Activated naive CD8-positive, alpha-beta T cell treated with anti-CD3 and anti-CD28 coated beads, Interleukin-2, amount 50 U/mL, for 16 hours (primary cell): Measurements from ENCODE around the gene PODXL.

ENCODE experiments used
- DNase-seq: peaks from one replicate; pipeline ENCODE4 v3.0.0-alpha.2; 2020; ENCODE audit warnings: low read depth, low spot score

The PODXL gene

GRCh38 chr7:131556053-131556908 lies at the start of gene PODXL:
PODXL (minus strand) TSS chr7:131556628; CDS start chr7:131556359, 269 bp downstream.
- peak; percentile 11 for DNase-seq

- no peak for DNase-seq
Measured at GRCh38 chr7:131605280-131605878, 49.0 kb upstream of the PODXL start.

- no peak for DNase-seq
Measured at GRCh38 chr7:131604841-131605279, 48.4 kb upstream of the PODXL start.

GRCh38 chr7:131603932-131604331 lies 47.5 kb upstream of the PODXL start:
- no peak for DNase-seq

GRCh38 chr7:131602994-131603372 lies 46.6 kb upstream of the PODXL start:
- DNase-seq, result no peak

GRCh38 chr7:131602304-131602993 lies 46.0 kb upstream of the PODXL start:
- no peak for DNase-seq

- no peak for DNase-seq
Measured at GRCh38 chr7:131600085-131600881, 43.9 kb upstream of the PODXL start.

- no peak for DNase-seq
Measured at GRCh38 chr7:131596785-131597184, 40.4 kb upstream of the PODXL start.

- DNase-seq, result no peak
Measured at GRCh38 chr7:131595699-131596098, 39.3 kb upstream of the PODXL start.

GRCh38 chr7:131591687-131592319 lies 35.4 kb upstream of the PODXL start:
- DNase-seq, result no peak

- no peak for DNase-seq
Measured at GRCh38 chr7:131587315-131587923, 31.0 kb upstream of the PODXL start.

- DNase-seq, result no peak
Measured at GRCh38 chr7:131586759-131587158, 30.3 kb upstream of the PODXL start.

GRCh38 chr7:131586259-131586658 lies 29.8 kb upstream of the PODXL start:
- no peak for DNase-seq

GRCh38 chr7:131583430-131583829 lies 27.0 kb upstream of the PODXL start:
- no peak for DNase-seq

GRCh38 chr7:131581241-131582051 lies 25.0 kb upstream of the PODXL start:
- DNase-seq, result no peak

GRCh38 chr7:131578602-131579001 lies 22.2 kb upstream of the PODXL start:
- no peak for DNase-seq

- no peak for DNase-seq
Measured at GRCh38 chr7:131574741-131575140, 18.3 kb upstream of the PODXL start.

- no peak for DNase-seq
Measured at GRCh38 chr7:131570401-131570800, 14.0 kb upstream of the PODXL start.

GRCh38 chr7:131568970-131569369 lies 12.5 kb upstream of the PODXL start:
- DNase-seq, result no peak

- no peak for DNase-seq
Measured at GRCh38 chr7:131568510-131568909, 12.1 kb upstream of the PODXL start.
